T-helper 2 cell treated with Interferon-gamma antibody and Interleukin-4, amounts not matched to agents 100 ng/mL and 5 ng/mL, for 36 hours (primary cell): ENCODE measurements around the gene ARHGEF3. TPM values are rescaled to one million over a fixed set of nuclear protein-coding genes. Genes with fewer than 3 reads are reported as not detected.

Source experiments
- intact Hi-C: fragments of 100-400 bp; cut with micrococcal nuclease; formaldehyde crosslinking; loops from one replicate; pipeline ENCODE4 v1.15.1; 2023
- total RNA-seq: library from RNA; stranded (reverse); gene quantifications from 2 replicates; pipeline ENCODE4 v1.2.3, GENCODE V29; 2022

The ARHGEF3 gene
- total RNA-seq, 1 donor from 2014 or later: 78.4 TPM

DNA sequence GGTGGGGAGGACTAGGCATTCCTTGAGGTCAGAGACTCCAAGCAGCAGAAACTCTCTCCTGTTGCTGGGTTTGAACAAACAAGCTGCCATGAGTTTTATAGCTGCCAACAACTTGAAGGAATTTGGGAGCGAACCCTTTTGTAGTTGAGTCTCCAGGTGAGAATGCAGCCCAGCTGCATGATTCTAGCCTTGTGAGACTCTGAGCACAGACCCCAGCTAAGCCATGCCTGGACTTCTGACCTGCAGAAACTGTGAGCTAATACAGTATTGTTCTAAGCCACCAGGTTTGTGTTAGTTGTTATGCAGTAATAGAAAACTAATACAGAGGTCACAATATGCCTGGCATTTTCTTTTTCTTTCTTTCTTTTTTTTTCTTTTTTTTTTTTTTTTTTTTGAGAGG is 112.4 kb downstream of the ARHGEF3 start:
- intact Hi-C loops: no loop called here

DNA sequence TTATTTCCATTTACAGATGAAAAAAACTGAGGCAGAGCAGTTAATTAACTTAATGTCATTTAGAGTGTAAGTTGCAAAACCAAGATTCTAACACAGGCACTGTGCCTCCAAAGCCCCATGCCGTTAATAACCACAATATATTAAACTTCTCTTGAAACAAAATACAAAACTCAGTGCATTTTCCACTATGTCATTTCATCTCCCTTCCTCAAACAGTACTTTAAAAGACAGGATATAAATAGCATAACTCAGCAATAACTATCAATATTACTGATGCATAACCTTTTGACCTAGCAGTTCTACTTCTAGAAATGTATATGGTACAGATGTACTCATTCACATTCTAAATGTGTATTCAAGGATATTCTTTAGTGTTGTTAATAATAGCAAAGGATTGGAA is 113.6 kb downstream of the ARHGEF3 start:
- intact Hi-C loops: no loop called here

DNA sequence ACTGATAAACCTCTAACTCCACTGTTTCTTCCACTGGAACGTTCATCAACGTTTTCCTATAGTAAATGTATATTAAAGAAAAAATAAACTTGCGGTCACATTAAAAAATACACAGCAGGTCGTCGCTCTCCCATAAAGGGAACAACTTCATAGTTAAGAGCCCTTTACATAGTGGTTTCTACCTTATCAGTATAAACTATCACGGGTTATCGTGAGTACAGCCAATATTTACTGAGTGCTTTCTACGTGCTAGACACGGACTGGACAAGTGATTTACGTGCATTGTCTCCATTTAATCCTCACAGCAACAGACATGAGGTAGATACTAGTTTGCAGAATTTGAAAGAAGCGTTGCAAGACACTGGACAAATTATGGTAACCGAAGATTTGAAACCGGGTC is 117.7 kb downstream of the ARHGEF3 start:
- intact Hi-C loops: loop anchor here (5.0 kb wide), 5 partner anchors 68 to 913 kb away; partner anchors contain the start of genes APPL1 and ARF4

DNA sequence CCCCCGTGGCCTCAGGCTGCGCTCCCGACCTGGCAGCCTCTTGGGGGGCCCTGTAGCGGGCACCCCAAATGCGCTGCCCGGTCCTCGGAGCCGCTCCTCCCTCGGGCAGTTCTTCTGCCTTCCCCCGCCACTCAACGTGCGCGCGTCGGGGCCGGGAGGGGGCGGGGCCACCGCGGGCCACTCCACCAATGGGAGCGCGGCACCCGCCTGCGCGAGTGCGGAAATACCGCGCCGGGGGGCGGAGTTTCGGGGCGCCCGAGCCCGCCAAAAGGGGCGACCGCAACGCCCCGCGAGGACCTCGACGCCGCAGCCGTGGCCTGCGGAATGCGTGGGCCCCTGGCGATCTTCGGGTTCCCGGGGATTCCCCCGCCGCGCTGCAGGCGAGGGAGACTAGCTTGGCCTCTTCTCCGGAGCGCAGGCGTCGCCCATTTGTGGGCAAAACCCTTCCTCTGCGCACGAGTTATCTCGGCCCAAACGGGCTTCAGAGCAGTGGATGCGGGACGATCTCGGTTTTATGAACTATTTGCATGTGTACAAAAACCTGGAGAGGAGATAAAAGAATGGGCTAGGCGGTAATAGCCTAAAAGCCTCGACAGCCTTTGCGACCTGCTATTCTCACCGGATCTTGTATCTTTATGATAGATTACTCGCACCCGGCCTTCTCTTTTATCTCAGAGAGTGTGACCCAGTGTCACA is 118.5 kb downstream of the ARHGEF3 start, which contains the start of gene TASOR:
Gene TASOR, minus strand, starts transcription at position 144 of the 696 bp plus-strand sequence. CDS start 259 bp downstream, outside the sequence.
- intact Hi-C loops: loop anchor here (2.0 to 5.0 kb wide), 6 partner anchors 42 to 914 kb away; partner anchors contain the start of genes APPL1 and ARF4

DNA sequence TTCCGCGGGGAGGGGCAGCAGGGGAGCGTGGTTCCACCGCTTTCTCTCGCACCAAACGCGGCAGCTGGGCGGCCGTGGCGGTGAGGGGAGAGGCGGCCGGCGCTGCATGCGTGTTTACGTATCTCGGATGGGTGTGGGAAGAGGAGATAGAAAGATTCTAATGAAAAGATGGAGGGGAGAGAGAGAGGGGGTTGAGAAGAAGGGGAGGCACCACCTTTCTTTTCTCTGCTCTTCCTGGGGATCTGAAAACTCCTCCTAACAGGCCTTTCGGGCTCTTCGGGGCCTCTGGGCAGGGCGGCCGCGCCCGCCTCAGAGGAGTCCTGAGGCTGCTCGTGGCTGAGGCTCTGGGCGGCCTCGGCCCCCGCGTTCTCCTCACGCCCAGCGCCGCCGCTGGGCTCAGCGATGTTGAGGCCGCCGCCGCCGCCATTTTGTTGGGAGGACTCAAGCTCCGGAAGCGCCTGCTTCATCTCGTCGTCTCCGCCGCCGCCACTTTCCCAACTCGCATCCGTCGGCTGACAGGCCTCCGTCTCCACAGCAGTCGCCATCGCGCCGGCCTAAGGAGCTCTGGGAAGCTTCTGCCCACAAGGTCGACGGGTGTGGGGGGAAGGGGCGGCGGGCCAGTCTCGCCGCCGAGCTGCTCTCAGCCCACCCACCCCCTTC is 119.2 kb downstream of the ARHGEF3 start:
- intact Hi-C loops: loop anchor here (1.0 to 5.0 kb wide), 8 partner anchors 42 to 915 kb away; partner anchors contain the start of genes APPL1, ARF4, ARHGEF3 and CCDC66

DNA sequence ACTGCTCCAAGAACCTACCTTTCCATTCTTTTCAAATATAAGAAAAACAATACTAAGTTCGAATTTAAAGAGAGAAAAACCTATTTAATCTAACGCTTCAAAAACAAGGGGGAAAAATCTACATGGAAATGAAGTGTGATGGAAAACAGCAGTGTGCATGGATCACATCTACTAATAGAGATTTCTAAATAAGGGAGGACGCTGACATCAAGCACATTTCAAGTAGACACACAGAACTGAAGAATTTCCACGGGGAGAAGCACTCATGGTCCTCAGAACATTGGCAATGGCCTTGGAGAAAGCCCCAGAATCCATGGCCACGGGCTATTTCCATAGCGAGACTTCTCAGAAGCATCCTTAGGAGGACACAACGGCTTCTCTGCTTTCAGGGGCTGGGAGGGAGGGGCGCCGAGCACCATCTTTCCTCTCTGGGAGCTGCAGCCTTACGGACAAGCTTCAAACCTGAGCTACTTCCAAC is 119.7 kb downstream of the ARHGEF3 start:
- intact Hi-C loops: loop anchor here (1.0 to 5.0 kb wide), 8 partner anchors 43 to 915 kb away; partner anchors contain the start of genes APPL1, ARF4, ARHGEF3 and CCDC66

DNA sequence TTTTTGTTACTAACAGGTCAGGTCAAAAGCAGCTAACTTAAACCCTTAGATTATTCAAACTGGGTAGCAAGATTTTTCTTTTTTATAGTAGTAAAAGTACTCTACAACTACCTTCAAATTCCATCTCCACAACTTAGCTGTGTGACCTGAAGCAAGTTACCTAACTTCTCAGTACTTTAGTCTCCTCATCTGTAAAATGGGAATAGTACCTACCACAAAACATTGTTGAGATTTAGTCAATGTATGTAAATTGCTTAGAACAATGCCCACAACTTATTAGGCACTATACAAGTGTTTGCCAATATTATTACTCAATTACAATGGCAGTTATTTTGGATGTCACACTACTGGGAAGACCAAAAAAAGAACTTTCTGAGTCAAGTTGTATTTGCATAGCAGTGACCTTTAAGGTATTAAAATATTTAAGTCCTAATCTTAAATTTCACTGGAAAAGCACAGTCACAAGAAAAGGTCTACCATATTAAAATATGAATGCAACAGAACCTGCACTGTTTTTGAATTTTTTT is 121.6 kb downstream of the ARHGEF3 start:
- intact Hi-C loops: loop anchor here (5.0 kb wide), 5 partner anchors 68 to 917 kb away; partner anchors contain the start of genes APPL1 and ARF4

Other genes with a start within 250 kb of the ARHGEF3 start
- gene CCDC66, start 244.8 kb downstream of the ARHGEF3 start, total RNA-seq: 40.5 and 41.6 TPM in 2 replicates
- gene TASOR, start 118.7 kb downstream of the ARHGEF3 start, total RNA-seq: 74.3 and 78.9 TPM in 2 replicates